Stimulated activated CD8-positive, alpha-beta memory T cell treated with anti-CD3 and anti-CD28 coated beads, Interleukin-12 subunit alpha, Interleukin-12 subunit beta, amount 100 ng/mL, for 4 hours (primary cell): ENCODE measurements around the gene DMRT1.
A peak's percentile ranks its signal among the peaks of the same experiment; 100 is the strongest.

Source experiments
- DNase-seq: peaks from one replicate; pipeline ENCODE4 v3.0.0-alpha.2; 2020; ENCODE audit warnings: low read depth

The DMRT1 gene

DNA sequence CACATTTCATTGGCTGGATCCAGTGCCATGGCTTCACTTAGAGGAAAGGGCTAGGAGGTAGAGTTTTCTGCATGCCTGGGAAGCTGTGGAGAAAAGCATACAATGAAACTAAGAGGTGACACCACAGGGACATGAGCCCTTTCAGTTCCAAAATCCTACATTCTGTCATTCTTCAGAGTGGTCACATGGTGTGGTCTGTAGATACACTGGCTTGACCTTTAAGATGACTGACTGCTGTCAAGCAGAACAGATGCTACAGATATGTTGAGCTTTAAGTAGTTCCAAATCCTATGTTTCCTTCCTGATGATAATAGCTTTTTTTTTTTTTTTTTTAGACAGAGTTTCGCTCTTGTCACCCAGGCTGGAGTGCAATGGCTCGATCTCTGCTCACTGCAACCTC, 161.2 kb downstream of the DMRT1 start:
- DNase-seq: no peak

DNA sequence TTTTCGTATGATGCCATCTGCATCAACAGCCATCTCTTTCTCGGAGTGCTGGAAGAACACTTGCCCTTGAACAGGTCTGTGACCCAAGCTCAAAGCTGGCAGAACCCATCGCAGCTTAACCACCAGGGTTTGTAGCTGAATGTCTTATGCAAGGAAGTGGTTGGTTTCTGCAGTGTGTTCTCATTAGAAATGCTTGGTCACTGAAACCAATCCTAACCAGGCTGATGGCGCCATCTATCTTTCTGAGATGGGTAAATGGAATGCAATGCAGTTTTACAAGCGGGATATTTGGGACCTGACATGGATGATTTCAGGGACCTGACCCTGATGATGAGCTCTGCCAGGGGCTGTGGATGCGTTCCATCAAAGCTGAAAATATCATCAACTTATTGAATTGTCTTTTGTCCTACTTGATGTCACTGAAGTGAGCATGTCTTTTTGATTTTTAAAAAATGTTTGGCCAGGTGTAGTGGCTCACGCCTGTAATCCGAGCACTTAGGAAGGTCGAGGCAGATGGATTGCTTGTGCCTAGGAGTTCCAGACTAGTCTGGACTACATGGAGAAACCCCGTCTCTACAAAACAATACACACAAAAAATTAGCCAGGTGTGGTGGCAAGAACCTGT, 163.7 kb downstream of the DMRT1 start:
- no peak for DNase-seq

DNA sequence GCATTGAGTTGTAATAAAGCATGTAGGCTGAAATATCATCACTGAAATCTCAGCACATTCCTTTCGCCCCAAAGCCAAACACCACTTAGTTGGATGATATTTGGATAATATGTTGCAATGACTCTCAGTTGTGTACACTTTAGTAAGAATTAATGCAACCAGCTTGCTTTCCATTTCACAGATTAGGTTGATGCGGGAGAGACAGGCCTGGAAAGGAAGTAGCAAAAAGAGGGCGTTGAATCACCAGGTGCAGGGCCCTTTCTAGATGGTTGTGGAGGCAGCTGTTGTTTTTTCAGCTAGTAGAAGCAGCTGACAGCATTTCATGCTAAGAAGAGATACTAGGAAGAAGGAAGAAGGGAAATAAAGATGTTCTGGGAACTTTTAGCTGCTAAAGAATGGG, 165.8 kb downstream of the DMRT1 start:
- DNase-seq: no peak

DNA sequence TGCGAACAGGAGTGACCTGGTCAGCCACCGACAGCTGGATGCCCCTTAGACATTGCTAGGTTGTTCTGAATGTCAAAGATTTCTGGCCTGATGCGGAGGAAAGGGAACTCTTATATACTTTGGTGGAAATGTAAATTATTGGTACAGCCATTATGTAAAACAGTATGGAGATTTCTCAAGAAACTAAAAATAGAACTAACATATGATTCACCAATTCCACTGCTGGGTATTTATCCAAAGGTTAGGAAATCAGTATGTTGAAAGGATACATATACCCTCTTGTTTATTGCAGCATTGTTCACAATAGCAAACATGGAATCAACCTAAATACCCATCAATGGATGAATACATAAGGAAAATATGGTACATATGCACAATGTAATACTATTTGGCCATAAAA, 166.7 kb downstream of the DMRT1 start:
- no peak for DNase-seq

DNA sequence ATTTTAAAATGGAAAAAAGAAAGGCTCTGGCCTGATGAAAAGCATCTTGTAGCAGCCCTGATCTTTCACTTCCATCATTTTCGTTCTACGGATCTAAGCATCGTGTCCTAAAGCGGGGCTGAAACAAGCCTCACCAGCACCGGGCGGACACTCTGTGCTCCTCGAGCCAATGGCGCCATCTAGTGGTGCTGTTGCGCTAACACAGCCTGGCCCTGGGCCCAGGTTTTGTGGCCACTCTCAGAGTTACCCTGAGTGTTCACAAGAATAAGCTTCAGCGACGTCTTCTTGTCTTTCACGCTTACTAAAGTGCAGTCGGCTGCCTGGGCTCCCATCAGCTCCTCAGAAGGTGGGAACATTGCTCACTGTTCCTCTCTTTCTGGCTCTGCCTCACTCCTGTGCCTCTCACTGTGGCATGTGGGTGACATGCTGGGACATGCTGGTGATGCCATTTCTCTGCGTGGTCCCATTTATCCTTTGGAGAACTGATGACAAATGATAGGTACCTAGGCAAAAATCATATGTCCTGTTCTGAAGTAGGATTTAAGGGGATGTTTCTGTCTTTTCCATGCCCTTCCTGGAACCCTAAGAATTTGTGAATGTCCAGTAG, 167.7 kb downstream of the DMRT1 start:
- DNase-seq: peak; percentile 4

DNA sequence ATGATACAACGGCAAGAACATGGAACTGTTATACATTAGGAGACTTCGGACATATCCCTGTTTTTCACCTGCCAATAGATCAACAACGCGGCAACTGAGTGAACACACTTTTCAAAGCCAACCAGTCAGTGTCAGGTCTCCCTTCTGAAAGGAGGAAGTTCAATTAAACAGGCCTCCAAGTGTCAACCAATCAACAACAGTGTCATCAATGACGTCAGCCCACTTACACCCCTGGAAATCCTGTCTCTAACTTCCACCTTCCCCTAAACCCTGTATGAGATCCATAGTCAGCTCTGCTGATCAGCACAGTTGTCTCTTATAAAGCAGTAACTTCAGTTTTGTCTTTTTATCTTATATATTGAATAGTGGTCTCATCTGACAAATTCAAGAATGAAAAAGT, 171.5 kb downstream of the DMRT1 start:
- no peak for DNase-seq

DNA sequence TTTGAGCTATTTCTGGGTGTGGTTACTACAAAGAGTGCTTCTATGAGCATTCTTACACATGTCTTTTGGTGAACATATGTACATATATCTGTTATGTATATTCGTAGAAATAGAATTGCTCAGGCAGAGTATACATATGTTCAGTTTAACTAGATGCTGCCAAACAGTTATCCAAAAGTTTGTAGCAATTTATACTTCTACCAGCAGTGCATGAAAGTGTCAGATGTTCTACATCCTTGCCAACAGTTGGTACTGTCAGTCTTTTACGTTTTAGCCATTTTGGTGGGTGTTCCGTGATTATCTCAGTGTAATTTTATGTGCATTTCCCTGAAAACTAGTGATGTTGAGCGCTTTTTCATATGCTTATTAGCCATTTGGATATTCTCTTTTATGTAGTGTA, 172.7 kb downstream of the DMRT1 start:
- no peak for DNase-seq

DNA sequence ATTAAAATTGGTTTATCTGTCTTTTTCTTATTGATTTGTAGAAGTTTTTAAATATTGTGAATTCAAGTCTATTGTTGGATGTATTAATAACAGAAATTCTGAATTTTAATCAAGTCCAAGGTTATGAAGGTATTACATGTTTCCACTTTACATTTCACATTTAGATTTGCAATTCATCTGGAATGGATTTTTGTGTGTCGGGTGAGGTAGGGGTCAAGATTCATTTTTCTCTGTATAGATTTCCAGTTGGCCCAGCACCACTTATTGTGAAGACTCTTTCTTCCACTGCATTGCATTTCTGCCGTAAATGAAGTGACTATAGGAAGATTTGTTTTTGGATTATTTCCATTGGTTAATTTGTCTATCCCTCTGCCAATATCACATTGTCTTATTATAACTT, 173.1 kb downstream of the DMRT1 start:
- DNase-seq: no peak

DNA sequence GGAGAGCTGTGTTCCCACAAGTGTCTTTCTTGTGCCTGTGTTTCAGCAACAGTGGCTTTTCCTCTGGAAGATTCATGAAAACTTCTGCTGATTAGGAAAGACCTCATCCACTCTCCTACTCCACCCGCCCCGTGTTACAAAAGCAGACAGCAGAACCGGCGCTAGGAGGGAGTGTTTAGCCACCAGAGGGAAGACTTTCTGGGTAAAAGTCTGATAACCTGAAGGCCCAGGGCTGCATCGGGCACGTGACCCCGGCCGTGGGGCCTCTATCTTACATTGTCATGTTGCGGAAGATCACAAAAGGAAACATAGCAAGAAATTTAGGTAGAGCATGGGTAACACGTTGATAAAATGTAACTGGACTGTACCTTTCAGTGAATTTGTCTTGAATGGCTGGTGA, 176.6 kb downstream of the DMRT1 start:
- DNase-seq: no peak
